ENCODE measurements around the gene MYO3B.

GRCh38 chr2:170176212-170176611 is 1.7 kb upstream of the MYO3B start:
- TF ChIP-seq GATA2 (IDR thresholded peaks at IDR 0.05; ENCODE audit: low read depth, low read length) (no peak), GATA3 (IDR thresholded peaks at IDR 0.05; ENCODE audit: low read depth, low read length) (no peak)
